GM15510 (cell line): ENCODE data around the gene KIF1B.

Experiments used
- POLR2A ChIP-seq: IDR thresholded peaks from 3 replicates; pipeline ENCODE4 v1.6.1; 2011; ENCODE audit warnings: borderline replicate concordance; ENCODE audit not compliant: insufficient read length; ENCODE audit errors: extremely low read depth

Gene KIF1B

DNA sequence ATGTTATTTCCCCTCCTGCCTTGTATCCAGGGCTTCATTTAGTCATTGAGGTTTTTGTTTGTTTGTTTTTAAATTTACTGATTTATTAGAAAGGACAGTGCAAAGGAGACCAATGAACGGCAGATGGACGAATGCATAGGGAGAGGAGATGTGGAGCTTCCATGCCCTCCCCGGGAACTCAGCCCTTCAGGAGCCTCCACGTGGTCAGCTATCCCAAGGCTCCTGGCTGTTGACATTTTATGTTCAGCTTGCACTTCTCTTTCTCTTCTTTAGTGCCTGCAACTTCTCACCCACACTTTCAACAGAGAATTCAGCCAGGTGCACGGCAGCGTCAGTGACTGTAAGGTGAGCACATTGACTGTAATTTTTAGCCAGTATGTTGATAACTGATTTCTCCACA, 157.8 kb downstream of the KIF1B start:
- TF ChIP-seq POLR2A = no peak

DNA sequence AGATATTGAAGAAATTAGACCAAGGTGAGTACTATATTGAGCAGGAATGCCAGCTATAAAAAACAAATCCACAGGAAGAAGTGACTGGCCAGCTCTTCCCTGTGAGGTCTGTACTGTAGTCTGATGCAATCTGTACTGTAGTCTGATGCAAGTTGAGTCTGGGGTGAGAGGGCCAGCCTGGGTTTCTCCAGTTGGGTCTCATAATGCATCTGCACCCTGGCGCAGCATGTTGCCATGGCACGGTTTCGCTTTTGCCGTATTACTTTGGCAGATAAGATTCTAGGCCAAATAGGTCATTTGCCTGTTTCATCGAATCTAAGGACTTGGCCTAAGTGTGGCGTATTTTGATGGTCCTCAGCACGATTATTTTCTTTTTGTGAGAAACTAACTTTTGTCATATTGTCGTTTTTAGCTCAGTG, 164.1 kb downstream of the KIF1B start:
- no peak for TF ChIP-seq POLR2A

DNA sequence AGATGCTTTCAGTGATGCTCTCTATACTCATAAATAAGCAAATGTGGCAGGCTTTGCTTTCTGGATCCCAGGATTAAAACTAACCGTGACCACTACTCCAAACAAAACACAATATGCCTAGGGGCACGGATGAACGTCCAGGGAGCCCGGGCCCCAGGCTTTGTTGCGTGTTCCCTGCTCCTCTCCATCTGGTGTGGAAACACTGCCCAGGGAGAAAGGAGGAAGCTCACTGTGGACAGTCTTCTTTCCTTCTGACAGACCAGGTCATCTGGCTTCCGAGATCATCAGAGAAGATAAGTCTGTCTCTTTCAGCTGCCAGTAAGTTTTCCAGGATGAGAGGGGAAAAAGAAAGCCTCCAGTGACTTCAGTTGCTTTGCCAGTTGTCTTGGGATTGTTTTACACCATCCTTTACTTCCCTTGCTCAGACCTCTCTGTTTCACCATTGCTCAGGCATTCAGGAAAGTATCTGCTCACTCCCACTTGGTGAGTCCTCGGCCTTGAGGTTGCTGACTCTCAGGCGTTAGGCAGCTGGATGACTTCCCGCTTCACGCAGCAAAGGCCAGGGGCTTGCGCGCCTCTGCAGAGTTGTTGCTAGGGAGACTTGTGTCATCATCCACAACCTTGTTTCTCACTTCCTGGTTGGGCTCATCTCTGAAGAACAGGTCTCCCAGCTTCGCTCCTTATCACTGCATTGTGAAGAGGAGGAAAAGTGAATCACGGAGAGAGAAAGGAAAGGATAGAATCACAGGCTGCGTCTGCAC, 167.9 kb downstream of the KIF1B start:
- no peak for TF ChIP-seq POLR2A

DNA sequence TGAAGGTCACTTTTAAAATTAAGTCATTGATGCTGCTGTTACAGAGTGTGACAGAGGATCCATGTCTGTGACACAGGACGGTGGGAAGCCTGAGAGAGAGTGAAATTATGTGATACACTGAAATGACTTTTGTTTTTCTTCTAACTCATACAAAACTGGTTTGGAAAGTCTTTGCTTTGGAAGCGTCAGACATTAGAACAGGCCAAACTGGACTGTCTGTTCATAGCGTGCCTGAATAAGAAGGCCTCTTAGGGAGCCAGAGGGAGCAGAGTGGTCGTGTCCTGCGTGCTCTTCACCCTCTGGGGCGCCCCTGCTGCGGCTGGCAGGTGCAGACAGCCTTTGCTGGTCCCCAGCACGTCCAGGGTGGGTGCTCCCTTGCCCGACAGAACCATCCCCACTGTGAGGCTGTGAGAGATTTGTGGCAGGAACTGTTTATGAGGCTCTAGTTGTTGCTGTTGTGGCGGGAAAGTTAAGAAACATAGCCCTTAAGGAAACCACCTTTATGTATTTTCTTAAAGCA, 168.8 kb downstream of the KIF1B start:
- TF ChIP-seq POLR2A = no peak

DNA sequence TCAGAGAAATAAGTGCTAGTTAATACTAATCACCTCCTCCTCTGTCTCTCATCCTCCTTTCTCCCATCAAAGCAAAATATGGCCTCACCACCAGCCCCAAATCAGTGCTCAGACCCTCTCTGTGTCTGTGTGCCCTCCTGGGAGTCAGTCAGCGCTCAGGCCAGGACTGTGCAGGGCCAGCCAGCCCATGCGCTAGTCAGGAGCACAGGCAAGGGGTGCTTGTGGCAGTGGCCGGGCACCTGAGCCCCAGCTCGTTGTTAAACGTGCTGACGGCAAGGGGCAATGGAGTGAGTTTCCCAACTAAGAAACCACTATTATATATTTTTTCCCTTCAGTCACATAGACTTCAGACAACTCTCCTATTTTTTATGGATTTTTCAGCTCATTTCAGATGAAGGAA, 169.3 kb downstream of the KIF1B start:
- TF ChIP-seq POLR2A = no peak

DNA sequence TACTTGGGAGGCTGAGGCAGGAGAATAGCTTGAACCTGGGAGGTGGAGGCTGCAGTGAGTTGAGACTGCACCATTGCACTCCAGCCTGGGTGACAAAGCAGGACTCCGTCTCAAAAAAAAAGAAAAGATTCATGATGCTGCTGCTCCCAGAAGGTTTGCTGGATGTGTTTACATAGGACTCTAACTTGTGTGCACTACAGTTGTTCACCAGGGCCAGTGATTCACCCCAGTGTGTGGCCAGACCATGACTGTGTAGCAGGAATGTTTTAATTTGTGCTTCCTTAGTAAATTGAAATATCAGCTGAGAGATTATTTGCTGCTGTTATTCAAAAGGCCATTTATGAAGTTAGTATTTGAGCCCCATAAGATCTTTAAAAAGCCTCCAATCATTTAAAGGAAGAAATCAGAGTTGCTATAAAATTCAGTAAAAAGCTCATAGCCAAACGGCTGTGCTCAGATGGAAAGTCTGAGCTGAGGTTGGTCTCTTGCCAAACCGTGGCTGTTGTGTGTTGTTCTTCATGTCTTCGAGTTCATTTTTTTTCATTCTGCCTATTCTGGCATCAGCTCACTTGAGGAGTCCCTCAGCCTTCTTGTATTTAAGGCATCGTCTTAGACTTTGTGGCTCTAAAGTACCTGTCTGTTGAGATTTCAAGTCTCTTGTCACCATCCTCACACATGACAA, 170.4 kb downstream of the KIF1B start:
- TF ChIP-seq POLR2A = no peak

DNA sequence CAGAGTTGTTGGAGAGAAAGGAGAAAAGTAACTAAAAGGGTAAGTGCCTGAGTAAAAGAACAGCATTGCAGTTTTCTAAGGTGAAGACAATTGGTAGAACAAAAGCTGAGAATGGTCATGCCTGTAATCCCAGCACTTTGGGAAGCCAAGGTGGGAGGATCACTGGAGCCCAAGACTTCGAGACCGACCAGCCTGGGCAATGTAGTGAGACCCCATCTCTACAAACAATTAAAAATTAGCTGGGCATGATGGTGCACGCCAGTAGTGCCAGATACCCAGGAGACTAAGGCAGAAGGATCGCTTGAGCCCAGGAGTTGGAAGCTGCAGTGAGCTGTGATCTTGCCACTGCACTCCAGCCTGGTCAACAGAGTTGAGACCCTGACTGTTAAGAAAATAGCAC, 173.3 kb downstream of the KIF1B start:
- TF ChIP-seq POLR2A = no peak

DNA sequence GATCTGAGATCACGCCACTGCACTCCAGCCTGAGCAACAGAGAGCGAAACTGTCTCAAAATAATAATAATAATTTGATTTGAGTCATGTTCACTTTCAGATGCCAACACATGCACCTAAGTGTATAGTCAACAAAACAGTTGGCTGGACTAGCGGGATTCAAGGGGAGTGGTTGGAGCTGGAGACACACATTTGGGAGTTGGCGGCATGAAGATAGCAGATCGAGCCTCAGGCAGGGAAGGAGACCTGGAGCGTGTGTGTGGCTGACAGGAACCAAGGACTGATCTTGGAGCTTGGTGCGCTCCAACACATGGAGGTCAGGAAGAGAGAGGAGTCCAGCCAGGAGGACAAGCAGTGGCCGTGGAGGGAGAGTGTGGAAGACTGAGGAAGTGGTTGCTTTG, 173.8 kb downstream of the KIF1B start:
- no peak for TF ChIP-seq POLR2A

DNA sequence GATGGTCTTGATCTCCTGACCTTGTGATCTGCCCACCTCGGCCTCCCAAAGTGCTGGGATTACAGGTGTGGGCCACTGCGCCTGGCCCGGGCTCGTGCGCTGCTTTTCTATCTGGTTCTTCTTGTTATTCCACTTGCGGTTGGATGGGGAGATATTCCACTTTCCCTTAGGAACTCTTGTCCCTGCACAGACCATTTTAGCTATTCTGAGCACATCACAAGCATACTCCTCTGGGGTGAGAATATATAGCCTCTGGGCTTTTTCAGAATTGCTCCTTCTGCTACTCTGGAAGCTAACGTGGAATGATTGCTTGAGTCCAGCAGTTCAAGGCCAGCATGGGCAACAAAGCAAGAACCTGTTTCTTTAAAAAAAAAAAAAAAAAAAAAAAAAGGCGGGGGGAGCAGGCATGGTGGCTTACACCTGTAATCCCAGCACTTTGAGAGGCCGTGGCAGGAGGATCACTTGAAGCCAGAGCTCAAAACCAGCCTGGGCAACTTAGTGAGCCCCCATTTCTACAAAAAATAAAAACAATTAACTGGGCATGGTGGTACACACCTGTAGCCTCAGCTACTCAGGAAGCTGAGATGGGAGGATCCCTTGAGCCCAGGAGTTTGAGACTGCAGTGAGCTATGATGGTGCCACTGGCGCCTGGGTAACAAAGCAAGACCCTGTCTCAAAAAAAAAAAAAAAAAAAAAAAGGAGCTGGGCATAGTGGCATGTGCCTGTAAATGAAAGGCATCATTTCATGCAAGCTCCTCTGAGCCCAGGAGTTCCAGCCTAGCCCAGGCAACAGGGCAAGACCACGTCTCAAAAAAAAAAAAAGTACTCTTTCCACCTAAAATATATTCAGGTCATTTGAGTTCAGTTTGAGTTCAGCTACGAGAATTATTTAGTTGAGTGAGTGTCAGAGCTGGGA, 176.6 kb downstream of the KIF1B start:
- no peak for TF ChIP-seq POLR2A

DNA sequence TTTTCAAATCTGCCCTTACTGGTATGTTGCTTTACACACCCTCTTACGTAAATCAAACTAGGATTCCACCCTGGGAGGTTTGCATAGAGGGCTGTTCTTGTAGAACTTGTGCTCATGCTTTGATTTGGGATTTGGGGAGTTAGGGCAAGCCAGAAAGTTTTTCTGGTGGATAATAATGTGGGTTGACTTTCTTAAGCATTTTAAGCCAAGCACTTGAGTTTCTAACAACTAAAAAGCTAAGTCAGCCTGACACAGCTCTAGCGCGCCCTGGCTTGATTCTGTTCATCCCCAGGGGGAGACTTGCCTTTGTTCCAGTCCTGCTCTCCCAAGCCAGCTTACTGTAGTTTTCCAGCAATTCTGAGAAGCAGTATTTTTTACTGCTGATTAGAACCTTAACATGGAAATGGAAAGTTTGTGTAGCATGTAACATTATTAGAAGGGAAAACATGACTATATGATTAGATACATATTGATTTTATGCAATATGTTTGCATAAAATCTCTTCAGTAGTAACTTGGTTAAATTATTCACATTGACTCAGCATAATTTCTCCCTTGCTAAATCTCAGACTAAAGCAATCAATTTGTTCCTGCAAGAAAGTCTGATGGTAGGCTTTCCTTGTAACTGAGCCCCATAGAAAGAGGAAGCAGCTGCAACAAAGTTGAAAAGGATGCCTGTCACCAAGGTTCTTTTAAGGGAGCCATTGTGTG, 177.5 kb downstream of the KIF1B start:
- no peak for TF ChIP-seq POLR2A

DNA sequence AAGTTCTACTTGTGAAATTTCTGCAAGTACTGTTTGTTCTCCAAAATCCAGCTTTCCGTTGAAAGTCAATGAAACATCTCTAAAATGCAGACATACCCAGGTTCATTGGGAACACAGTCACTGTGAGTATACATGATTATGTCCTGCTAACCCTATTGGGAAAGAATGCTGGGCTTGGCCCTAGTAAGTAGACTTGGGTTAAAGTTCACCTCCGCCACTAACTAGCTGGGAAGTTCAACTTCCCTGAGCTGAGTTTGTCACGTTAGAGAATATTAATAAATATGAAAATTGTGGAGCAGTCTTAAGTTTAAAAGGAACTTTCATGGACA, 178.0 kb downstream of the KIF1B start:
- TF ChIP-seq POLR2A = no peak

DNA sequence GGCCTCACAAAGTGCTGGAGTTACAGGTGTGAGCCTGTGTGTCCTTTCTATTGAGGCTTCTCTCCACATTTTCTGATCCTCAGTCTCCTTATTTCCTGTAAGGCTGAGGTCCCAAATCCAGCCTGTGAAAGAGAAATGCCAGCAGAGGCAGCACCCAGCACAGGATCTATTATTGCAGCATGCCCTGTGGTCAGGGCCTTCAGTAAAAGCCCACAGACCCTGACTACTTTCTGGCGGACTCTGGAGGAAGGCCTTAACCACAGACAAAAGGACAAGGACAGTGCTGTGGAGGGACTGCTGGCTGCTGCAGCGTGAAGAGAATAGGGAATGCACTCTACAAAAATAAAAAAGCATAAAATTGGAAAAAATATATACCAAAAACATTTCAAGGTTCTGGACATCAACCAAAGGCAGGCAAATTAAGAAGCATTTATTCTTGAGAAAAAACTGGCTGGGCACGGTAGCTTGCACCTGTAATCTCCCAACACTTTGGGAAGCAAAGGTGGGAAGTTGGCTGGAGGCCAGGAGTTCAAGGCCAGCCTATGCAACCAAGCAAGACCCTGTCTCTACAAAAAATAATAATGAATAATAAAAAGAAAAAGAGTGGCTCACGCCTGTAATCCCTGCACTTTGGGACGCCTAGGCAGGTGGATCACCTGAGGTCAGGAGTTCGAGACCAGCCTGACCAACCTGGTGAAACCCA, 179.1 kb downstream of the KIF1B start:
- no peak for TF ChIP-seq POLR2A

DNA sequence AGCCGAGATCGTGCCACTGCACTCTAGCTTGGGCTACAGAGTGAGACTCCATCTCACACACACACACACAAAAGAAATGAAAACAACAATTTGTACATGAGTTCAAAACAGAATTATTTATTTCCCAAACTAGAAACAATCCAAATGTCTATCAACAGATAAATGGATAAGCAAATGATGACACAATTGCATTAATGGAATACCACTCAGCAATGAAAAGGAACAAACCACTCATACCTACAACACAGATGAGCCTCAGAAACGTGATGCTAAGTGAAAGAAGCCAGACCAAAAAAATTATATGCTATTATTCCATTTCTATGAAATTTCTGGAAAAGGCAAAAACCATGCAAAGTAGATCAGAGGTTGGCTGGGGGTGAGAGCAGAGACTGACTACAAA, 186.5 kb downstream of the KIF1B start:
- TF ChIP-seq POLR2A = no peak

DNA sequence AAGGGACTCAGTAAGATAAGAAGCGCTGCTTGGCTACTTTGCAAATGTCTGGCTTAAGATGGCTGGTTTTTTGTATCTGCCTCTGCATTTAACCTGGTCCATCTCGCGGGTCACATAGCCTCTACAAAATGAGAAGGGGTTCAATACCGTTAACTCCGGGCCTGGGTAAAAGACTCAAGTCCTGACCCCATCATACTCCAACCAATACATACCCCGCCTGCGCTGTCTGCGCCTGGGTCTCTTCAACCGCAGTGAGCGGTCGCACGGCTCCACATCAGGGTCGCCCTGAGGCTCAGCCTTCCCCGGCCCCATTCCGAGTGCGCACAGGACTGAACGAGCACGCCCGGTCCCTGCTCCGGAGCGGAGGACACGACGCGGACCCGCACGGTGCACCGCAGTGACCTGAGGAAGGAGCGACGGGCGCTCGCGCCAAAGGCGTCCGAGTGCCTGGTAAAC, 187.9 kb downstream of the KIF1B start:
- no peak for TF ChIP-seq POLR2A

DNA sequence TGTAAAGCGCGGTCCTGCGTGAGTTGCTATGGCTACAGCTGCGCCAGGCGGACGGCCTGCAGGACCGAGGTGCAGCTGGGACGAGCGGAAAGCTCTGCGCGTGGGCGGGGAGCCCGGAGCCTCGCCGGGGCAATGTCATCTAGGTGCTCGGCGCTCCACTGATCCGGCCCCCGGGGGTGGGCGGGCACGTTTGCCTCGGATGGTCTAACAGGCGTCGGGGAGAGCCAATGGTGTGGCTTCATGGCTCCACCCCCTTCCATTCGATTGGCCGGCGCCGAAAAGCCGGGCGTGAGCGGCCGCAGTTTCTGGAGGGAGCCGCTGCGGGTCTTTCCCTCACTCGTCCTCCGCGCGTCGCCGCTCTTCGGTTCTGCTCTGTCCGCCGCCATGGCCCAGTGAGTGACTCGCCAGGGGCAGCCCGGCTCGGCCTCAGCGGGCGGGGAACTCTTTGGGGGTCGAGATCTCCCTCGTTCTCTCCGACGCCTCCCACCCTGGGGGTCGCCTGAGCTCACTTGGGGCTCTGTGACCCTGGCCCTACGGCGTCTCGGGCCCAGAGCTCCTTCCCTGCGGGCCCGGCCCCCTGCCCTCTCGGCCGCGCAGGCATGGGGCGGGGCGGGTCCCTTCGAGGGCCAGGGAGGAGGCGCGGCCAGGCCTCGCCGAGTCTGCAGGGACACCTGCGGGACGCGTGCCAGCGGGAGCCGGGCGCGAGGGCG, 188.5 kb downstream of the KIF1B start, which contains the start of gene PGD:
Gene PGD, plus strand, starts transcription at position 331 of the 710 bp plus-strand sequence. Its CDS starts 54 bp downstream, at position 385.
- TF ChIP-seq POLR2A = peak; percentile 89
